Activated CD4-positive, CD25-positive, alpha-beta regulatory T cell treated with anti-CD3 and anti-CD28 coated beads, Interleukin-2, amount 50 U/mL, for 16 hours (primary cell): ENCODE data around the gene ABCD1.
"Not testable (repeated sequence)": the region's sequence is repeated elsewhere in the genome, so short reads cannot be mapped to it uniquely, and the experiment has no call there.

ENCODE experiments used
- DNase-seq: peaks from one replicate; pipeline ENCODE4 v3.0.0-alpha.2; 2020; ENCODE audit warnings: low read depth, low spot score

ABCD1 gene

GRCh38 chrX:153694256-153694655, 30.4 kb upstream of the ABCD1 start:
- not testable (repeated sequence) for DNase-seq

DNA sequence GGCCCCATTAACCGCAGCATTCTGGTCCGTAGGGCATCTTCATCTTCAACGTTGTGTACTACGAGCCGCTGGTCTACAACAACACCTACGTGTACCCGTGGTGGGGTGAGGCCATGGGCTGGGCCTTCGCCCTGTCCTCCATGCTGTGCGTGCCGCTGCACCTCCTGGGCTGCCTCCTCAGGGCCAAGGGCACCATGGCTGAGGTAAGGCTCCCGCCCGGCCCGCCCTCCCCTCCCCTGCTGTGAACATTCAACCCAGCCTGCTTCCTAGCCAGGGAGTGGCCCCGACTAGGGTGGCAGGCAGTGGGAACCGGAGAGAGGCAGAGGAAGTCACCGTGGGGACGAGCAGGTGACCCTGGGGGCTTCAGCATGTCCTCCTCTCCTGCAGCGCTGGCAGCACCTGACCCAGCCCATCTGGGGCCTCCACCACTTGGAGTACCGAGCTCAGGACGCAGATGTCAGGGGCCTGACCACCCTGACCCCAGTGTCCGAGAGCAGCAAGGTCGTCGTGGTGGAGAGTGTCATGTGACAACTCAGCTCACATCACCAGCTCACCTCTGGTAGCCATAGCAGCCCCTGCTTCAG, 29.9 kb upstream of the ABCD1 start:
- no peak for DNase-seq

GRCh38 chrX:153696100-153696499, 28.6 kb upstream of the ABCD1 start:
- DNase-seq = no peak

DNA sequence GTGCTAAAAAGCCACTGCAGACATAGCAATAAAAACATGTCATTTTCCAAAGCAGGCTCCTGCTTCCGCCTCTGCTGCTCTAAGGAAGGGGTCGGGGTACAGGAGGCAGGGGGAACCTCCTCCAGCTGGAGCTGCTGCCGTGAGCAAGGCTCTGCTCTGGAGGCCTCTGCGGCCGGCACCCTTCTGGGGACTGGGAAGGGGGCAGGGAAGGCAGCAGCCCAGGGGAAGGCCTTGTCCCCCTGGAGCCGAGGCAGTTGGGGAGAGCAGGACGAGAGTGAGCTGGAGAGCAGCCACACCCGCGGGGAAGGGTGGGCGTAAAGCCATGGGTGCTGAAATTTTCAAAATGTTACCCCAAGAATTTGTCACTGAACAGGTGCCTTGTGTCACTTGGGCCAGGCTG, 28.1 kb upstream of the ABCD1 start:
- not testable (repeated sequence) for DNase-seq

DNA sequence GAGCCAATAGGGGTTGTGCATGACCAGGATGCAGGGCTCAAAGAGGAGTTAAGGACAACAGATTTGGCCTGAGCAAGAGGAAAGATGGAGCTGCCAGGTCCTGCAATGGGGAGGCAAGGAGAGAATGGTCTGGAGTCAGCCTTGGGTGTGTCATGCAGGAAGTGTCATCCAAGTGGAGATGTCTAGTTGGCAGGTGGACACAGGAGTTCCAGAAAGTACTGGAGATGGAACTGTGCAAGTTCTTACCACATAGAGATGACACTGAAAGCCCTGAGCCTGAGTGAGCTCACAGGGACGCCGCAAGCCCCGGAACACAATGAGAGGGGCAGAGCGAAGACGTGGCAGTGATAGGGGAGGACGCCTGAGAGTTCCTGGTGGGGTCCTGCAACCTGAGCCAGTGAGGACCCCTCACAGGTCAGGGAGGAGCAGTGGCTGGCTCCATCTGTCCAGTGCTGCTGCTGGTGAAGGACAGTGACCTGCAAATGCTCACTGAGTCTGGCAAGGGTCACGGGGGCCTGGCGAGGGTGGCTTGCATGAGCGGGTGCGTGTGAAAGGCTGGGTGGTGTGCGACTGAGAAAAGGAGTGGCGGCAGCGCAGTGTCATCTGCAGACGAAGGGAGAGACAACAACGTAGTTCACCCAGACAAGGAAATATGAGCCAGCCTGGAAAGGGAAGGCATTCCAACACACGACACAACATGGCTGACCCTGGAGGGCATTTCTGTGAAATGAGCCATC, 27.5 kb upstream of the ABCD1 start:
- not testable (repeated sequence) for DNase-seq

DNA sequence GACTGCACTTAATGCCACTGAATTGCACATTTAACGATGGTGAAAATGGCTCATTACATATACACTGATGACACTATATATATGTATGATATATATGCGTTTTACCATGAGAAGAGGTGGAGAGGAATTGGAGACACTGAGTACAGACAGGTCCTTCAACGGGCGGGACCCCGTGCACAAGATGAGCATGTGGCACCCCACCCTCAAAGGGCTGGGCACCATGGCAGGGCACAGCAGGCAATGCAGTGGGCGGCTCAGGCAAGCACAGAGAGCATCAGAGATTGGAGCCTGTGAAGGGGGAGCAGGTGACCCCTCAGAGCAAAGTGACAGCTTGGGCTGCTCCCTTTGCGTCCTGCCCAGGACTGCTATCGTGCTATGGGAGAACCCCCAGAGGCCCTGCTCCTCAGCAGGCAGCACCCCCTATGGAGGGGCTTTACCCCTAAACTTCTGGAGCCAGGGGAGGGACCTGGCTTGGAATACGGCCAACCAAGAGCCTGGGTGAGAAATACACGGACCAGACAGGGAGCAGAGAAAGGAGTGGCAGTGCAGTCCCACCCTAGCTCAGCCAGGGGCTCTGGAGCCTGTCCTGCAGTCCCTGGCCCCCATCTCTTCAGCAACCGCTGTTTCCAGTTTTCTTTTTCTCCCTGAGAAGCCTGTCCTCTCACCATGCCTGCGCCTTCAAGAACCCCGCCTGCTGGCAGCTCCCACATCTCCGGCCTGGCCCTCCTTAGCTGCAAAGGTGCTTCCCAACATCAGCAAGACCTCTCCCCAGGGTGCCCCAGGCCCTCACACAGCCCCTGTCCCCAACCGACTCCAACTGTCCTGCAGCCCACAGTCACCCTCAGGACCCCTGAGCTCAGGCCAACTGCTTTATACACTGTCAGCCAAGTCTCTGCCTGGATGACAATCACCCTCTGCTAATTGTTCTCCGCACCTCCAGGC, 26.5 kb upstream of the ABCD1 start:
- DNase-seq = no peak

- DNase-seq = not testable (repeated sequence)
Measured at GRCh38 chrX:153699210-153699783, 25.4 kb upstream of the ABCD1 start.

DNA sequence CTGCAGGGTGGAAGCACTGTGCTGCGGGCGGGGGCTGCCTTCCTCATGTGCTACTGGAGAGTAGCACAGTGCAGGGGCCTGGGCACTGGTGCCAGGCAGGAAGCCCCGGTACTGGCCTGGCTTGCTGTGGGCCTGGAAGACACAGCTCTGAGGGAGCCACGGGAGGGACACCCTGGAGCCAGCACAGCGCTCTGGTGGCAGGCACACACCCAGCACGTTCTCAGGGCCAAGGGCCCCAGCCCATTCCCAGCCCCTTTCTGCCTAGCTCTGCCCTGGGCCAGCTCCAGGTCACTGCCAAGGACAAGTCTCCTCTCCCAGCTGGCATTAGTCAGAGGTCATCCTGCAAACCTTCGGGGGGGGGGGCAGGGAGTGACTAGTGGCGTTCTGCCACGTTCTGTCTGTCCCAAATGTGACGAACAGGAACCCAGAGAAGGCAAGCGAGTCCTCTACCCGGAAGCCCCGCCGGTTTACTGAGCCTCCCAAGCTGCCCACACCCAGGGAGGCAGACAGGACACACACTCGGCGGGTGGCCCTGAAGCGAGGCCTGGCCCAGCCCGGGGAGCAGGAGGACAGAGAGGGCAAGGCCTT, 24.8 kb upstream of the ABCD1 start:
- not testable (repeated sequence) for DNase-seq

GRCh38 chrX:153700376-153700945, 24.2 kb upstream of the ABCD1 start:
- DNase-seq = no peak

GRCh38 chrX:153700967-153701366, 23.7 kb upstream of the ABCD1 start:
- DNase-seq = no peak

DNA sequence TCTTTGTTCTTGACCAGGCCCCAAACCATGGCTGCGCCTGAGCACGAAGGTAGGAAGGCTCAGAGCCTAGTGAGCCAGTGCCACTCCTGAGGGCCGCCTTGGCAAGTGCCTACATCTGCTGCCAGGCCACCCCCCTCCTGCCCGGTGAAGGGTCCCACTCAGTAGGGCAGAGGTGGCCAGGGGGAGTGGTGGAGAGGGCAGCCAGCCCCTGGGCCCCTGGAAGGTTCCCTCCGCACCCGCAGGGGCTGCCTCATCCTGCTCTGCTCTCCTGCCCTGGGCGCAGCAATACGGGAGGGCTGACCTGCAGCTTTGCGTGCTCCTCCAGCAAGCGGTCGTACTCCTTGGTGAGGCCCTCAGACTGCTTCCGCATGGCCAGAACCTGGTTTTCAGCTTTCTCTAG, 22.9 kb upstream of the ABCD1 start:
- no peak for DNase-seq

DNA sequence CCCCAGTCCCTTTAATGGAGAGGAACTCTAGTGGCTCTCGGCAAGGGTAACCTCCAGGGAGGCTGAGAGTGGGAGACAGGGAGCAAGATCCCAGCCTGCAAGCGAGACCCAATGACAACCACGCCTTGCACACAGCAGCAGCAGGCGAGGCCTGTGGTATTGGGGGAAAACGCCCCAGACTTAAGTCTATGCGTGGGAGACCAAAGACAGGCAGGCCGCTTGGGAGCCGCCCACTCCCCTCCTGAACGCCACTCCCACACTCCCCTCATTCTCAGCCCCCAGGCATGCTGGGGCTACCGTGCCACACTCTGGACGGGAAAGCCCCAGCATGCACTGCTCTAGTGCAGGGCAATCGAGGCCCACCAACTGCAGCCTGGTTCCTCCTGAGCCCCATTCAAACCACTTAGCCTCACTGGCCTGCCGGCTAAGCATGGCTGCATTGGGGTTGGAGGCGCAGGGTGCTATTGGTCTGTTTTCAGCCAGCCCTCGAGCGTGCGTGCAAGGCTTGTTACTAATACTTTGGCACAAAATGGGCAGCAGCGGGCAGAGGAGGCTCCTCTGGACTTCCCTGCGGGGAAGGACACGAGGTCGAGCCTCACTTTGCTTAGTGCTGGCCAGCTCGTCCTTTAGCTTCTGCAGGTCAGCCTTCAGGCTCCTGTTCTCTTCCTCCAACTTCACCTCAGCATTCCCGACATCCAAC, 22.2 kb upstream of the ABCD1 start:
- no peak for DNase-seq

DNA sequence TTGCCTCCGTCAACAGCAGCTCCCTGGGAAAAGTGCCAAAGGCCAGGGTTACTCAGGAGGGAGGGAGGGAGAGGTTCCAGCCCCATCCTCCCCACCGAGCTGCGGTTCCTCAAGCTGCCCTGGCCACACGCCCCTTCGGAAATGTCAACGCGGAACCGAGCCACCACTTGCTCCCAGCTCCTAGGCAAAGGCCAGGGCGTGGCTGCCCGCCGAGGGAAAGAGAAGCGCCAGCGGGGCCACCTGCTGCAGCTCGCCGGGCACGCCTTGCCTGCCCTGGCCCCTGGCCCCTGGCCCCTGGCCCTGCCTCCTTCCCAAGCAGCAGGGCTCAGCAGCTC, 21.7 kb upstream of the ABCD1 start:
- no peak for DNase-seq

DNA sequence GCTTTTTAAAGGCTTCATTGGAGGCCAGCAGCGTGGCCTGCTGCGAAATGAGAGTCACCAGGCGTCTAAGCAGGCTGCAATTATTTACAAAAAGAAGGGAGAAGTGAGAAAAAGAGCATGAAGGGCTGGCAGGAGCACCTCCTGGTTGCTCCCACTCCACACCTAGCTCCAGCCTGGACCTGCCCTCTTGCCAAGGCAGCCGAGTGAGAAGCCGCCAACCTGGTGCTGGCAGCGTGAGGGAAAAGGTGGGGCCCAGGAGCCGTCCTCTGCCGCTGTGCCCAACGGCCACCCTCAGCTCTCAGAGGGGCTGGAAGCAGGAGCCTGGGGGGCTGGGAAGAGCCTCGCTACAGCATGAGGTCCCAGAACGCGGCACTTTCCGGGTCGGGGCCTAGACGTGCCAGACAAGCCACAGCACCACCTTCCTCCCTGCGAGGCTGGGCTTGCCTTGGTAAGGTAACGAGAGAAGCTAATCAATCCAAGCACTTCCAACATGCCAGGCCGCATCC, 20.6 kb upstream of the ABCD1 start:
- no peak for DNase-seq

DNA sequence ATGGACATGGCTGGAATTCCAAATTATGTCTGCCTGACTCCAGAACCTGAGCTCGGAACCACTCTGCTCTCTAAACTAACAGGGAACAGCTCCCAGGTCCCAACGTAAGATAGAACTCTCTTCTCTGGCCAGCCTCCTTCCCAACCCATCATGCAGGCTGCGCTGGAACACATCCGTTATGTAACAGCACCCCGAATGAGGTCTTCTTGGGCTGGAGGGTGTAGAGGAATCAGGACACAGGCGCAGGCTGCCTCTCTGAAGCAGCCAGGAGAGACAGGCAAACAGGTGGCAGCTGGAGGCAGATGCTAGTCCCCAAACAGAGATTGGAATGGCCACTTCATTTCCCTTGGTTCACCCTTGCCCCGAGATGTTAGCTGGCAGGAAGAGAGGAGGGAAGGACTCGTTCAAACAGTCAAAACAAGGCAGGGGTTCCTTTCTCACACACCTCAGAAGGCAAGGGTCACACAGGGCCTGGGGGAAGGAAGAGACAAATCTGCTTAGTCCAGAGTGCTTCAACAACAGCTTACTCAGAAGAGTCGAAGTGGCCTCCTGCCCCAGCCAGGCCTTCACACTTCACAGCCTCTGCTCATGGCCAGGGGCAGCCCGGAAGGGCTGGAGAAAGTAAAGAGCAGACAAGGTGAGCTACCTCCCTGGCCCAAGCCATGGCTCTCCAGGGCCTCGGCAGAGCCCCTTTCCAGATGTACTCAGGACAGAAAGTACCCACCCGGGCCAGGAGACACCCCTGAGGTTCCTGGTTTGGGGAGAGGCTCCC, 19.8 kb upstream of the ABCD1 start:
- DNase-seq = not testable (repeated sequence)

DNA sequence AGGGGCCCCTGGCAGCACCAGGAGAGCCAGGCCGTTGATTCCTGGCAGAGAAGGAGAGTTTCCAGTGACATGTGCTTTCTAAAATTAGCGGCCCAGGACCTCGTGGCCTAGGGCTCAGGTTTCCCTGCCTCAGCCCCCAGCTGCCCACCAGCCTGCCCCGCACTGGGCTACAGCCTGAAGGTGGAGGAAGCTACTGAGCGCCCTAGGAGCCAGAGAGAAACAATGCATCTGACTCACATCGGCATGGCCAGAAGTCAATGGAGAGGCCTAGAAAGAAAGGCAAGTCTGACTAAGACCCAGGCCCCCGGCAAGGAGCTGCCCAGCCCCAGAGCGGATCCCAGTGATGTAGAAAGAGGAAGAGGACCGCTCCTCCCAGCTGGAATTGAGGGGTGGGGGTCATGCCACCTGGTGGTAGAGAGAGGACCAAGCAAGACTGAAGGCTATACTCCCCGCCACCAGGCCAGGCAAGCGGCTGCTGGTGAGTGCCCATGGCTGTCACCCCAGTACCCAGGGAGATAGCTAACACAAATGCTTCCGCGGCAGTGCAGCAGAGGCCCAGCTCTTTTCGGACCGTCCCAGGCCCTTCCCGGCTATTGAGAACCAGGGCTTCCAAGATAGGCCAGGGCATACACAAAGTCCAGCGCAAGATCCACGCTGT, 19.1 kb upstream of the ABCD1 start:
- not testable (repeated sequence) for DNase-seq

DNA sequence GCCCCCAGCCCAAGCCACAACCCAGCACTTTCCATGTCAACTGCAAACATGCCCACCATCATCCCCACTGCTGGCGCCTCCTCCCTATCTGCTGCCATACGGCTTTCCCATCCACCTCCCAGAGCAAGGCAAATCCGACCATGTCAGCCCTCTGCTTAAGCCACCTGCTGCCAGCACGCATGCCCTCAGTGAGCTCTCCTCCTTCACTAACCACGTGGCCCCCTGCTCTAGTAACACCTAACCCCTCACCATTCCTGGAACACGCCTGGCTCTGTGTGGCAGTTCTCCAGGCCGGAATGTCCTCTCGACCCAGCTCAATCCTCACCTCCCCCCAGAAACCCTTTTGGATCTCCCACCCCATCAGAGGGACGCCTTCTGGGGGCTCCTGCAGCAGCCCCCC, 17.9 kb upstream of the ABCD1 start:
- DNase-seq = no peak

GRCh38 chrX:153707406-153707805, 17.2 kb upstream of the ABCD1 start:
- no peak for DNase-seq

GRCh38 chrX:153708415-153708814, 16.2 kb upstream of the ABCD1 start:
- no peak for DNase-seq
